H9 (cell line): ENCODE results near the gene IZUMO3. TPM values are rescaled to one million over a fixed set of nuclear protein-coding genes. Genes with fewer than 3 reads are reported as not detected.
A peak's percentile ranks its signal among the peaks of the same experiment; 100 is the strongest.
"Not testable (repeated sequence)": the region's sequence is repeated elsewhere in the genome, so short reads cannot be mapped to it uniquely, and the experiment has no call there.

Experiments
- DNase-seq: peaks from one replicate; pipeline ENCODE4 v3.0.0-alpha.2; 2017
- H2AFZ ChIP-seq: one replicate; pipeline ENCODE4 v1.6.1; 2013; ENCODE audit warnings: mild to moderate bottlenecking, low read length, control low read depth, moderate library complexity
- H2AK5ac ChIP-seq: 2 replicates; pipeline ENCODE4 v1.6.1; 2013; ENCODE audit warnings: low read length, control low read depth, mixed read lengths; ENCODE audit not compliant: insufficient read length
- H2BK120ac ChIP-seq: one replicate; pipeline ENCODE4 v1.6.1; 2013; ENCODE audit warnings: low read depth, mild to moderate bottlenecking, low read length, control low read depth, inconsistent platforms; ENCODE audit not compliant: poor library complexity, severe bottlenecking
- H2BK12ac ChIP-seq: 2 replicates; pipeline ENCODE4 v1.6.1; 2013; ENCODE audit warnings: low read length, control low read depth, mixed read lengths, low read depth; ENCODE audit not compliant: insufficient read length
- H2BK15ac ChIP-seq: 2 replicates; pipeline ENCODE4 v1.6.1; 2013; ENCODE audit warnings: low read depth, low read length, control low read depth
- H2BK20ac ChIP-seq: one replicate; pipeline ENCODE4 v1.6.1; 2013; ENCODE audit warnings: low read depth, mild to moderate bottlenecking, low read length, control low read depth, inconsistent platforms; ENCODE audit not compliant: poor library complexity, severe bottlenecking
- H2BK5ac ChIP-seq: 2 replicates; pipeline ENCODE4 v1.6.1; 2013; ENCODE audit warnings: low read length, control low read depth, mixed read lengths; ENCODE audit not compliant: insufficient read length
- H3K14ac ChIP-seq: 2 replicates; pipeline ENCODE4 v1.6.1; 2013; ENCODE audit warnings: low read length, control low read depth; ENCODE audit not compliant: insufficient read depth
- H3K18ac ChIP-seq: 2 replicates; pipeline ENCODE4 v1.6.1; 2013; ENCODE audit warnings: low read depth, mild to moderate bottlenecking, mixed read lengths, low read length, control low read depth; ENCODE audit not compliant: insufficient read length
- H3K23ac ChIP-seq: 2 replicates; pipeline ENCODE4 v1.6.1; 2013; ENCODE audit warnings: low read length, control low read depth, mixed read lengths, low read depth; ENCODE audit not compliant: insufficient read length
- H3K23me2 ChIP-seq: 2 replicates; pipeline ENCODE4 v1.6.1; 2013; ENCODE audit warnings: low read depth, mild to moderate bottlenecking, mixed read lengths, low read length, control low read depth; ENCODE audit not compliant: insufficient read length, poor library complexity, severe bottlenecking
- H3K27ac ChIP-seq: 2 replicates; pipeline ENCODE4 v1.5.1; 2013; ENCODE audit warnings: low read length, control low read depth, mixed read lengths, low read depth; ENCODE audit not compliant: insufficient read length
- H3K27me3 ChIP-seq: 2 replicates; pipeline ENCODE4 v1.6.1; 2013; ENCODE audit warnings: low read length, control low read depth, inconsistent platforms; ENCODE audit not compliant: insufficient read depth
- H3K4ac ChIP-seq: 2 replicates; pipeline ENCODE4 v1.6.1; 2013; ENCODE audit warnings: low read depth, mild to moderate bottlenecking, control low read depth, inconsistent platforms, low read length, moderate library complexity
- H3K4me1 ChIP-seq: 2 replicates; pipeline ENCODE4 v1.6.1; 2013; ENCODE audit warnings: low read length, control low read depth, inconsistent platforms; ENCODE audit not compliant: insufficient read depth
- H3K4me2 ChIP-seq: 2 replicates; pipeline ENCODE4 v1.6.1; 2013; ENCODE audit warnings: low read length, control low read depth, mixed read lengths; ENCODE audit not compliant: insufficient read length, insufficient read depth
- H3K56ac ChIP-seq: 2 replicates; pipeline ENCODE4 v1.6.1; 2013; ENCODE audit warnings: low read depth, mild to moderate bottlenecking, mixed read lengths, low read length, control low read depth; ENCODE audit not compliant: insufficient read length
- H3K79me1 ChIP-seq: 2 replicates; pipeline ENCODE4 v1.6.1; 2013; ENCODE audit warnings: low read depth, mild to moderate bottlenecking, moderate library complexity, low read length, control low read depth, inconsistent platforms; ENCODE audit not compliant: insufficient read depth, poor library complexity, severe bottlenecking
- H3K79me2 ChIP-seq: 2 replicates; pipeline ENCODE4 v1.6.1; 2013; ENCODE audit warnings: low read length, control low read depth, inconsistent platforms; ENCODE audit not compliant: insufficient read depth
- H3K9ac ChIP-seq: 2 replicates; pipeline ENCODE4 v1.6.1; 2013; ENCODE audit warnings: low read length, control low read depth, mixed read lengths; ENCODE audit not compliant: insufficient read length; ENCODE audit errors: extremely low read depth
- H3K9me3 ChIP-seq: one replicate; pipeline ENCODE4 v1.6.1; 2013; ENCODE audit warnings: low read depth, low read length, inconsistent platforms; ENCODE audit not compliant: control insufficient read depth
- H3T11ph ChIP-seq: one replicate; pipeline ENCODE4 v1.6.1; 2013; ENCODE audit warnings: mild to moderate bottlenecking, low read length, control low read depth, inconsistent platforms
- H4K20me1 ChIP-seq: one replicate; pipeline ENCODE4 v1.6.1; 2013; ENCODE audit not compliant: control insufficient read depth, insufficient read length, insufficient read depth
- H4K5ac ChIP-seq: 2 replicates; pipeline ENCODE4 v1.6.1; 2013; ENCODE audit warnings: low read depth, mild to moderate bottlenecking, mixed read lengths, low read length, control low read depth; ENCODE audit not compliant: insufficient read length
- H4K8ac ChIP-seq: replicated peaks from 2 replicates; pipeline ENCODE4 v1.6.1; 2013; ENCODE audit warnings: low read length, control low read depth, mixed read lengths, low read depth; ENCODE audit not compliant: insufficient read length
- H4K91ac ChIP-seq: 2 replicates; pipeline ENCODE4 v1.6.1; 2013; ENCODE audit warnings: low read depth, mild to moderate bottlenecking, moderate library complexity, mixed read lengths, low read length, control low read depth; ENCODE audit not compliant: insufficient read length
- H3K27ac Mint-ChIP-seq, 3 experiments: 2 replicates in 2 of 3; 3 replicates in 1 of 3; pipeline ENCODE4 v1.8.0; 2020 to 2021; ENCODE audit warnings: mixed read lengths in 3 of 3, mild to moderate bottlenecking in 1 of 3, moderate library complexity in 1 of 3
- H3K27me3 Mint-ChIP-seq: 2 replicates; pipeline ENCODE4 v1.8.0; 2021; ENCODE audit warnings: low read depth, mild to moderate bottlenecking, moderate library complexity, mixed read lengths
- H3K36me3 Mint-ChIP-seq, 3 experiments: 2 replicates in 2 of 3; 3 replicates in 1 of 3; pipeline ENCODE4 v1.8.0; 2020 to 2021; ENCODE audit warnings: low read depth in 3 of 3, mixed read lengths in 3 of 3; ENCODE audit not compliant: insufficient read depth in 1 of 3
- H3K4me1 Mint-ChIP-seq, 2 experiments: 2 replicates each; pipeline ENCODE4 v1.8.0; 2020; ENCODE audit warnings: mixed read lengths in 2 of 2
- H3K4me3 Mint-ChIP-seq, 2 experiments: 2 replicates in 1 of 2; 3 replicates in 1 of 2; pipeline ENCODE4 v1.8.0; 2020 to 2021; ENCODE audit warnings: mild to moderate bottlenecking in 2 of 2, mixed read lengths in 2 of 2, moderate library complexity in 1 of 2
- H3K9me3 Mint-ChIP-seq, 2 experiments: 2 replicates in 1 of 2; 3 replicates in 1 of 2; pipeline ENCODE4 v1.8.0; 2020; ENCODE audit warnings: mild to moderate bottlenecking in 2 of 2, mixed read lengths in 2 of 2, moderate library complexity in 1 of 2
- CTCF ChIP-seq: fragments of 200-600 bp; sonication (generic); conservative IDR thresholded peaks from 3 replicates; pipeline ENCODE4 v1.8.0; 2021; ENCODE audit warnings: antibody characterized with exemption, mild to moderate bottlenecking
- WGBS: extraction: QIAGEN DNeasy Blood & Tissue Kit; methylation state at CpG from one replicate; pipeline ENCODE4 v1.1.7; 2013; ENCODE audit warnings: missing lambda C conversion rate, low lambda C conversion rate, mixed read lengths; ENCODE audit not compliant: insufficient read length; ENCODE audit errors: extremely low coverage; 5-methylcytosine and 5-hydroxymethylcytosine counted together
- total RNA-seq: library from RNA; stranded (reverse); gene quantifications from 2 replicates; pipeline ENCODE4 v1.2.1, GENCODE V29; 2021

IZUMO3 gene
- total RNA-seq, 1 experiment from 2014 or later = not detected

DNA sequence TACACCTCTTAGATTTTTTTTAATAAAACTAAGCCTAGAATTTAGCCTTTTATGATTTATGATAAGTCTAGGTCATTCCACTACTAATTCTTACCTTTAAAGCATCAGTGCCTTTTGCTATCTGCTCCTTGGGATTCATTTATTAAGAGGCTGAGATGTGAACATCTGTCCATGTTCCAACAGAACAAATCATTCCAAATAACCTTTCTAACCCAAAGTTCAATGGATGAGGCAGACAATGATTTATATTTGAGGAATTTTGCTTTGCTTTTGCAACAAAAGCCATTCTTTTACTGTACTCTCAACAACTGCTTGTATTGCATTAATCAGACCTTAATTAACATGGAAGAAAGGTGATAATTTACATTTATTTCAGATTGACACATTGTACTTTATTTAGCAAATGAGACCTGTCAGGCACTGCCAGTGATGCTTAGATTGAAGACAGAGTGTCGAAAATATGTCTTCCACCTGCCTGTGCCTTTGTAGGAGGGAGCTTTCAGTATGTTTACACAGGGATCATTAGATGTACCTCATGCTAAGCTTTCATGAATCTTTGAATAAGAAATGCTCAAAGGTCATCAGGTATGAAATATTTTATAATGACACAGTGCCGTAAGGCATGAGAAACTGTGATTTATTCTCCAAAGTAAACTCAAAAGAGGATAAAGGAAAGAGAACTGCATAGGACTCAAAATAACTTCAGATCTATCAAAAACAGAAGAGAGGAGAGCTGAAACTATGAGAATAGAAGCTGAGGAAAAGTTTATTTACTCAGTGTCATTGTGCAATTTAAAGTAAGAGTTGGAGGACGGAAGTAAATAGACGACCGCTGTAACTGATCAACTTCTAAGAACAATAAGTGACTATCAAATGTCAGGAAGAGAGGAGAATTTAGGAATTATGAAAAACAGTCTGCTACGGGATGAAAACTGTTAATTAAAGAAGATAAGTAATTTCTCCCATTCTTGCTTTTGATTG, 36.7 kb upstream of the IZUMO3 start:
- H3K36me3 Mint-ChIP-seq = peaks cover 5 to 15% (median 8%) of the 10 kb centered on the region in 3 experiments; a peak in 6 of 7 replicates
- Histone ChIP-seq H2BK5ac (no peak overlapping the region), H2AFZ (no peak overlapping the region), H3K23ac (no peak overlapping the region), H3K9me3 (peaks cover 11% of the 10 kb centered on the region), H4K5ac (no peak overlapping the region), H2BK120ac (no peak overlapping the region), H2AK5ac (no peak overlapping the region), H4K91ac (no peak overlapping the region), H3K56ac (no peak overlapping the region), H3K79me2 (no peaks in the 10 kb centered on the region), H2BK20ac (no peak overlapping the region), H3K4ac (no peak overlapping the region), H3K14ac (no peak overlapping the region), H3T11ph (no peak overlapping the region), H2BK12ac (no peak overlapping the region), H4K8ac (no peak overlapping the region), H3K27me3 (no peaks in the 10 kb centered on the region), H3K4me1 (no peaks in the 10 kb centered on the region), H2BK15ac (no peak overlapping the region), H3K4me2 (no peak overlapping the region), H4K20me1 (no peaks in the 10 kb centered on the region), H3K18ac (no peak overlapping the region), H3K23me2 (no peaks in the 10 kb centered on the region), H3K79me1 (no peaks in the 10 kb centered on the region), H3K9ac (no peak overlapping the region), H3K27ac (no peak overlapping the region)
- no peak overlapping the region for H3K27ac Mint-ChIP-seq
- H3K4me1 Mint-ChIP-seq = peaks cover 5 to 12% of the 10 kb centered on the region in 2 experiments
- no peak for TF ChIP-seq CTCF
- no CpG with 5 or more reads among the region's 6 CpGs for WGBS
- no peak for DNase-seq
- H3K9me3 Mint-ChIP-seq = peaks cover 23 to 25% of the 10 kb centered on the region in 2 experiments
- no peaks in the 10 kb centered on the region for H3K27me3 Mint-ChIP-seq
- no peak overlapping the region for H3K4me3 Mint-ChIP-seq

DNA sequence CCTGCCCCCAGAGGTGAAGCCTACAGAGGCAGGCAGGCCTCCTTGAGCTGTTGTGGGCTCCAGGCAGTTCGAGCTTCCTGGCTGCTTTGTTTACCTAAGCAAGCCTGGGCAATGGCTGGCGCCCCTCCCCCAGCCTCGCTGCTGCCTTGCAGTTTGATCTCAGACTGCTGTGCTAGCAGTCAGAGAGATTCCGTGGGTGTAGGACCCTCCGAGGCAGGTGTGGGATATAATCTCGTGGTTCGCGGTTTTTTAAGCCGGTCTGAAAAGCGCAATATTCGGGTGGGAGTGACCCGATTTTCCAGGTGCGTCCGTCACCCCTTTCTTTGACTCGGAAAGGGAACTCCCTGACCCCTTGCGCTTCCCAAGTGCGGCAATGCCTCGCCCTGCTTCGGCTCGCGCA, 34.3 kb upstream of the IZUMO3 start:
- H3K4me2 ChIP-seq = peak overlapping the region; percentile 25
- not testable (repeated sequence) for H4K91ac ChIP-seq, H2BK15ac ChIP-seq, H3K27me3 Mint-ChIP-seq, H2BK5ac ChIP-seq, H3K79me2 ChIP-seq, H2AK5ac ChIP-seq, H3T11ph ChIP-seq, H2BK12ac ChIP-seq, H4K20me1 ChIP-seq, H3K4ac ChIP-seq, H3K9me3 ChIP-seq, H3K79me1 ChIP-seq, H3K36me3 Mint-ChIP-seq, H3K27me3 ChIP-seq, H3K23ac ChIP-seq, H3K14ac ChIP-seq, H2BK120ac ChIP-seq, H3K56ac ChIP-seq, H3K4me1 ChIP-seq, H3K9me3 Mint-ChIP-seq, H3K27ac ChIP-seq, H4K8ac ChIP-seq, H3K23me2 ChIP-seq, H4K5ac ChIP-seq
- Mint-ChIP-seq H3K4me3 (peak overlapping the region; percentile 61 to 68), H3K27ac (peak overlapping the region in 2 of 3 experiments; percentile 73 to 79; a peak in 3 of 7 replicates), H3K4me1 (peaks cover 5 to 12% of the 10 kb centered on the region in 2 experiments)
- peak; percentile 25 for DNase-seq
- H2BK20ac ChIP-seq = peak overlapping the region; percentile 75
- H2AFZ ChIP-seq = peak overlapping the region; percentile 87
- no CpG with 5 or more reads among the region's 21 CpGs for WGBS
- H3K18ac ChIP-seq = peak overlapping the region; percentile 87
- H3K9ac ChIP-seq = peak overlapping the region; percentile 37
